ENCODE results near the gene PDZRN4.

DNA sequence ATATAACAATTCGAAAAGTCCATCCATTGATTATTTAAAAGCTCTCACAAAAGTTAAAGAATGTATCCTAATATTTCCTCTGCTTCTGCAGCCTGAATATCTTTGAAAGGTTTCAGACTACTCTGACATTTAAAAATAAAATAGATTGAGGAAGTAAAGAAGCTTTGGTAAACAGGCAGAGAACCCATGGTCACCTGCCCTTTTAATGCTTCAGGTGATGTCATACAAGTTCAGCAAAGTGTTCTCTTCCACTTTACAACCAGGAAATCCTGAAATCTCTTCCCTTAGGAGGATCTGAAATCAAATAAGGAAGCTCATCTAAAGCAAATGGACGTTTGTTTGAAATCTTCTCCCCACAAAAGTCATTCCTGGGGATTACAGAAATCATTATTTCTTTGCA lies 322.4 kb downstream of the PDZRN4 start:
- no peak for TF ChIP-seq CTCF (IDR thresholded peaks at IDR 0.05)
- no peak for TF ChIP-seq POLR2A (IDR thresholded peaks at IDR 0.05)
- TF ChIP-seq POLR2AphosphoS5 (IDR thresholded peaks at IDR 0.05) = no peak
- TF ChIP-seq EP300 (IDR thresholded peaks at IDR 0.05; ENCODE audit: low read depth) = no peak
